ENCODE measurements around the gene CLASP1. TPM values are rescaled to one million over a fixed set of nuclear protein-coding genes. Genes with fewer than 3 reads are reported as not detected.

CLASP1 gene
- total RNA-seq, 1 experiment from 2014 or later = 46.1 TPM

- no peaks in the 10 kb centered on the region for H3K9me3 ChIP-seq
- POLR2A ChIA-PET = no interaction called here
- no peak overlapping the region for H3K4me3 ChIP-seq (ENCODE audit: low read depth, low read length)
- DNase-seq = no peak
- H3K36me3 Mint-ChIP-seq (ENCODE audit: insufficient read depth, unreplicated experiment) = peaks cover 11% of the 10 kb centered on the region
- no peaks in the 10 kb centered on the region for H3K27me3 Mint-ChIP-seq (ENCODE audit: insufficient read depth, unreplicated experiment)
- no TSS peak for BruUV-seq (replicated peaks)
- H3K9me3 Mint-ChIP-seq (ENCODE audit: unreplicated experiment) = no peaks in the 10 kb centered on the region
- no peaks in the 10 kb centered on the region for H3K4me1 ChIP-seq
- H3K36me3 ChIP-seq (ENCODE audit: control insufficient read depth, insufficient read depth, low read length) = no peaks in the 10 kb centered on the region; the same call in 1 of the 2 replicates
- intact Hi-C loops (cut with micrococcal nuclease; ENCODE audit: unreplicated experiment) = no loop called here
- H3K27ac Mint-ChIP-seq (ENCODE audit: unreplicated experiment) = no peak overlapping the region
- H3K4me1 Mint-ChIP-seq (ENCODE audit: low read depth, unreplicated experiment) = no peaks in the 10 kb centered on the region
- CTCF ChIA-PET = no interaction called here
- TF ChIP-seq, protein P1, sequence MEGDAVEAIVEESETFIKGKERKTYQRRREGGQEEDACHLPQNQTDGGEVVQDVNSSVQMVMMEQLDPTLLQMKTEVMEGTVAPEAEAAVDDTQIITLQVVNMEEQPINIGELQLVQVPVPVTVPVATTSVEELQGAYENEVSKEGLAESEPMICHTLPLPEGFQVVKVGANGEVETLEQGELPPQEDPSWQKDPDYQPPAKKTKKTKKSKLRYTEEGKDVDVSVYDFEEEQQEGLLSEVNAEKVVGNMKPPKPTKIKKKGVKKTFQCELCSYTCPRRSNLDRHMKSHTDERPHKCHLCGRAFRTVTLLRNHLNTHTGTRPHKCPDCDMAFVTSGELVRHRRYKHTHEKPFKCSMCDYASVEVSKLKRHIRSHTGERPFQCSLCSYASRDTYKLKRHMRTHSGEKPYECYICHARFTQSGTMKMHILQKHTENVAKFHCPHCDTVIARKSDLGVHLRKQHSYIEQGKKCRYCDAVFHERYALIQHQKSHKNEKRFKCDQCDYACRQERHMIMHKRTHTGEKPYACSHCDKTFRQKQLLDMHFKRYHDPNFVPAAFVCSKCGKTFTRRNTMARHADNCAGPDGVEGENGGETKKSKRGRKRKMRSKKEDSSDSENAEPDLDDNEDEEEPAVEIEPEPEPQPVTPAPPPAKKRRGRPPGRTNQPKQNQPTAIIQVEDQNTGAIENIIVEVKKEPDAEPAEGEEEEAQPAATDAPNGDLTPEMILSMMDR (IDR thresholded peaks at IDR 0.05; ENCODE audit: insufficient read depth in 1 of 2, low read depth in 1 of 2, low read length in 1 of 2, severe bottlenecking in 1 of 2, unreplicated experiment in 1 of 2) = no peak
- no peaks in the 10 kb centered on the region for H3K27me3 ChIP-seq (replicated peaks; ENCODE audit: control insufficient read depth, insufficient read depth, low read length)
- H3K4me3 Mint-ChIP-seq (ENCODE audit: unreplicated experiment) = no peak overlapping the region
Measured at GRCh38 chr2:121418494-121419058, 230.7 kb downstream of the CLASP1 start.

DNA sequence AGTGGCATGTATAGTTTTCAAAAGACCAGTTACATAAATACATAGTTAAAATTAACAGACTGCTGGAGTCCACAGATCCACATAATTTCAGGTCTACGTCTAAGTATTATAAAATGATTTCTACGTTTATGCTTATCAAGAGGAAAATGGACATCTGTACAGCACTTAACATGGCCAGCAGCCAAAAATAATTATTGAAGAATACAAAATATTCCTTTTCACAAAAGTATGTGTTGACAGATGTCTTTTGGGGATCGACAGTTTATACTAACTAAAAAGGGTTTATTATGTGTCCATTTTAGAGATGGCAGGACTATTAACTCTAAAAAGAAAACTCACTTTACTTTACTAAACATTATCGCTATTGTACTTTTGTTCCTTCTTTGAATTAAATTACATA lies 231.4 kb downstream of the CLASP1 start:
- Mint-ChIP-seq H3K27ac (ENCODE audit: unreplicated experiment) (no peak overlapping the region), H3K4me3 (ENCODE audit: unreplicated experiment) (no peak overlapping the region), H3K4me1 (ENCODE audit: low read depth, unreplicated experiment) (no peaks in the 10 kb centered on the region), H3K27me3 (ENCODE audit: insufficient read depth, unreplicated experiment) (no peaks in the 10 kb centered on the region), H3K9me3 (ENCODE audit: unreplicated experiment) (no peaks in the 10 kb centered on the region), H3K36me3 (ENCODE audit: insufficient read depth, unreplicated experiment) (peaks cover 12% of the 10 kb centered on the region)
- H3K4me1 ChIP-seq = no peaks in the 10 kb centered on the region
- no peak overlapping the region for H3K4me3 ChIP-seq (ENCODE audit: low read depth, low read length)
- no peak for DNase-seq
- ChIA-PET POLR2A (no interaction called here), CTCF (no interaction called here)
- TF ChIP-seq, protein P1 (IDR thresholded peaks at IDR 0.05; ENCODE audit: insufficient read depth in 1 of 2, low read depth in 1 of 2, low read length in 1 of 2, severe bottlenecking in 1 of 2, unreplicated experiment in 1 of 2) = no peak
- no peaks in the 10 kb centered on the region for H3K27me3 ChIP-seq (replicated peaks; ENCODE audit: control insufficient read depth, insufficient read depth, low read length)
- H3K36me3 ChIP-seq (ENCODE audit: control insufficient read depth, insufficient read depth, low read length) = no peaks in the 10 kb centered on the region; the same call in 1 of the 2 replicates
- intact Hi-C loops (cut with micrococcal nuclease; ENCODE audit: unreplicated experiment) = no loop called here
- BruUV-seq (replicated peaks) = no TSS peak
- H3K9me3 ChIP-seq = no peaks in the 10 kb centered on the region

DNA sequence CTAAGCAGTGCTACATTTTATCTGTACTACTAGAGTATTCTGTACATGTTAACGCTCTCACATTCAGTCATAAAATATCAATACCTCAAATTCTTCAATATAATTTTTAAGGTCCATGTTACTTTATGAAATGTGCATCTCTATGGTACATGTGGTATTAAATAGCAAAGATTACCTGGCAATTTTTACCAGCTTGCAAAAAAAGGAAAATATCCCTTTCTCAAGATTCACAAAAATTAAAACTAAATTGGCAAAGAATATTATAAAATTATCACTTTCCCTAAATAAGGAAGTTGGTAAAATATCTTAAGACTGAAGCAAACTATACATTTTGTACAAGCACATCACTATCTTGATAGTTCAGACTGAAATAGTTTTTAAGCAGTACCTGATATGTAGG lies 233.5 kb downstream of the CLASP1 start:
- BruUV-seq (replicated peaks) = no TSS peak

More for the DNA sequence above, 233.5 kb downstream of the CLASP1 start:
- TF ChIP-seq, protein P1 (IDR thresholded peaks at IDR 0.05; ENCODE audit: insufficient read depth in 1 of 2, low read depth in 1 of 2, low read length in 1 of 2, severe bottlenecking in 1 of 2, unreplicated experiment in 1 of 2) = no peak
- no peaks in the 10 kb centered on the region for H3K4me1 Mint-ChIP-seq (ENCODE audit: low read depth, unreplicated experiment)
- H3K36me3 Mint-ChIP-seq (ENCODE audit: insufficient read depth, unreplicated experiment) = peaks cover 16% of the 10 kb centered on the region
- no peak overlapping the region for H3K27ac Mint-ChIP-seq (ENCODE audit: unreplicated experiment)
- Histone ChIP-seq H3K4me3 (ENCODE audit: low read depth, low read length) (no peak overlapping the region), H3K9me3 (no peaks in the 10 kb centered on the region), H3K27me3 (replicated peaks; ENCODE audit: control insufficient read depth, insufficient read depth, low read length) (no peaks in the 10 kb centered on the region), H3K36me3 (ENCODE audit: control insufficient read depth, insufficient read depth, low read length) (no peaks in the 10 kb centered on the region; the same call in 1 of the 2 replicates), H3K4me1 (no peaks in the 10 kb centered on the region)
- DNase-seq = no peak
- no peak overlapping the region for H3K4me3 Mint-ChIP-seq (ENCODE audit: unreplicated experiment)
- H3K27me3 Mint-ChIP-seq (ENCODE audit: insufficient read depth, unreplicated experiment) = no peaks in the 10 kb centered on the region
- ChIA-PET CTCF (no interaction called here), POLR2A (interaction anchor here (0.6 kb wide), 1 partner anchor 14 kb away, joined by 3 read pairs; no protein-coding TSS in a partner anchor)
- no peaks in the 10 kb centered on the region for H3K9me3 Mint-ChIP-seq (ENCODE audit: unreplicated experiment)
- intact Hi-C loops (cut with micrococcal nuclease; ENCODE audit: unreplicated experiment) = no loop called here
